ENCODE data around the gene ARID1B. TPM values are rescaled to one million over a fixed set of nuclear protein-coding genes. Genes with fewer than 3 reads are reported as not detected.

The ARID1B gene
- total RNA-seq, 1 experiment from 2014 or later = 42.8 TPM

- no TSS peak for BruUV-seq (replicated peaks)
- no peak for TF ChIP-seq EZH2 (IDR thresholded peaks at IDR 0.05; ENCODE audit: low read depth)
- TF ChIP-seq CTCF (conservative IDR thresholded peaks at IDR 0.05) = no peak
- ChIA-PET POLR2A (ENCODE audit: unreplicated experiment) (no interaction called here), CTCF (no interaction called here)
- Histone ChIP-seq H3K4me3 (no peak overlapping the region), H3K27ac (no peak overlapping the region), H3K4me2 (no peak overlapping the region), H3K79me2 (ENCODE audit: low read depth) (peaks cover 16% of the 10 kb centered on the region; the same call in 1 of the 2 replicates), H3K27me3 (ENCODE audit: insufficient read depth, low read depth) (no peaks in the 10 kb centered on the region), H3F3A (ENCODE audit: insufficient read depth, low read depth) (no peaks in the 10 kb centered on the region), H4K20me1 (ENCODE audit: insufficient read depth) (peaks cover 6% of the 10 kb centered on the region; the same call in 1 of the 2 replicates), H3K36me3 (ENCODE audit: low read depth) (no peaks in the 10 kb centered on the region), H2AFZ (no peak overlapping the region), H3K9me3 (ENCODE audit: insufficient read depth, low read depth) (no peaks in the 10 kb centered on the region), H3K4me1 (replicated peaks; ENCODE audit: insufficient read depth) (no peaks in the 10 kb centered on the region), H3K9me2 (ENCODE audit: insufficient read depth) (no peaks in the 10 kb centered on the region)
- no peak for DNase-seq
- intact Hi-C loops (cut with micrococcal nuclease; ENCODE audit: unreplicated experiment) = no loop called here
These were observed 222.6 kb downstream of the ARID1B start for GRCh38 chr6:156999762-157000161.

GRCh38 chr6:157001716-157002115 lies 224.5 kb downstream of the ARID1B start:
- H2AFZ ChIP-seq = no peak overlapping the region
- H3K4me1 ChIP-seq (replicated peaks; ENCODE audit: insufficient read depth) = no peaks in the 10 kb centered on the region
- H3K9me2 ChIP-seq (ENCODE audit: insufficient read depth) = no peaks in the 10 kb centered on the region
- TF ChIP-seq EZH2 (IDR thresholded peaks at IDR 0.05; ENCODE audit: low read depth) (no peak), CTCF (conservative IDR thresholded peaks at IDR 0.05) (no peak)
- ChIA-PET POLR2A (ENCODE audit: unreplicated experiment) (no interaction called here), CTCF (no interaction called here)
- H3K79me2 ChIP-seq (ENCODE audit: low read depth) = peaks cover 4% of the 10 kb centered on the region; the same call in 1 of the 2 replicates
- no peaks in the 10 kb centered on the region for H3K27me3 ChIP-seq (ENCODE audit: insufficient read depth, low read depth)
- no peaks in the 10 kb centered on the region for H3K36me3 ChIP-seq (ENCODE audit: low read depth)
- peaks cover 6% of the 10 kb centered on the region; the same call in 1 of the 2 replicates for H4K20me1 ChIP-seq (ENCODE audit: insufficient read depth)
- no peak overlapping the region for H3K4me3 ChIP-seq
- intact Hi-C loops (cut with micrococcal nuclease; ENCODE audit: unreplicated experiment) = no loop called here
- H3K4me2 ChIP-seq = no peak overlapping the region
- DNase-seq = no peak
- H3K27ac ChIP-seq = no peak overlapping the region
- no peaks in the 10 kb centered on the region for H3F3A ChIP-seq (ENCODE audit: insufficient read depth, low read depth)
- no TSS peak for BruUV-seq (replicated peaks)
- H3K9me3 ChIP-seq (ENCODE audit: insufficient read depth, low read depth) = no peaks in the 10 kb centered on the region

- H3K9me2 ChIP-seq (ENCODE audit: insufficient read depth) = no peaks in the 10 kb centered on the region
- no peaks in the 10 kb centered on the region for H3K9me3 ChIP-seq (ENCODE audit: insufficient read depth, low read depth)
- no TSS peak for BruUV-seq (replicated peaks)
- H3K27me3 ChIP-seq (ENCODE audit: insufficient read depth, low read depth) = no peaks in the 10 kb centered on the region
- H3F3A ChIP-seq (ENCODE audit: insufficient read depth, low read depth) = no peaks in the 10 kb centered on the region
- DNase-seq = no peak
- H3K27ac ChIP-seq = no peak overlapping the region
- no peak overlapping the region for H3K4me3 ChIP-seq
- intact Hi-C loops (cut with micrococcal nuclease; ENCODE audit: unreplicated experiment) = no loop called here
- no peaks in the 10 kb centered on the region; the same call in 1 of the 2 replicates for H3K79me2 ChIP-seq (ENCODE audit: low read depth)
- H4K20me1 ChIP-seq (ENCODE audit: insufficient read depth) = peaks cover 6% of the 10 kb centered on the region; the same call in 1 of the 2 replicates
- no peak overlapping the region for H2AFZ ChIP-seq
- TF ChIP-seq EZH2 (IDR thresholded peaks at IDR 0.05; ENCODE audit: low read depth) = no peak
- no peak for TF ChIP-seq CTCF (conservative IDR thresholded peaks at IDR 0.05)
- ChIA-PET CTCF (no interaction called here), POLR2A (ENCODE audit: unreplicated experiment) (no interaction called here)
- no peaks in the 10 kb centered on the region for H3K36me3 ChIP-seq (ENCODE audit: low read depth)
- H3K4me1 ChIP-seq (replicated peaks; ENCODE audit: insufficient read depth) = no peaks in the 10 kb centered on the region
- H3K4me2 ChIP-seq = no peak overlapping the region
These were observed 225.6 kb downstream of the ARID1B start for GRCh38 chr6:157002774-157003173.

All from PC-9 (cell line).